NOMO-1 treated with DMSO at 0.1 percent for 48 hours (cell line): ENCODE measurements around the gene ISX.

Source experiments
- DNase-seq: peaks from one replicate; lab custom pipeline; 2025; ENCODE audit not compliant: unreplicated experiment; lab: John Stamatoyannopoulos, UW

ISX gene

GRCh38 chr22:35051791-35052190, 14.2 kb upstream of the ISX start:
- DNase-seq, result no peak

DNA sequence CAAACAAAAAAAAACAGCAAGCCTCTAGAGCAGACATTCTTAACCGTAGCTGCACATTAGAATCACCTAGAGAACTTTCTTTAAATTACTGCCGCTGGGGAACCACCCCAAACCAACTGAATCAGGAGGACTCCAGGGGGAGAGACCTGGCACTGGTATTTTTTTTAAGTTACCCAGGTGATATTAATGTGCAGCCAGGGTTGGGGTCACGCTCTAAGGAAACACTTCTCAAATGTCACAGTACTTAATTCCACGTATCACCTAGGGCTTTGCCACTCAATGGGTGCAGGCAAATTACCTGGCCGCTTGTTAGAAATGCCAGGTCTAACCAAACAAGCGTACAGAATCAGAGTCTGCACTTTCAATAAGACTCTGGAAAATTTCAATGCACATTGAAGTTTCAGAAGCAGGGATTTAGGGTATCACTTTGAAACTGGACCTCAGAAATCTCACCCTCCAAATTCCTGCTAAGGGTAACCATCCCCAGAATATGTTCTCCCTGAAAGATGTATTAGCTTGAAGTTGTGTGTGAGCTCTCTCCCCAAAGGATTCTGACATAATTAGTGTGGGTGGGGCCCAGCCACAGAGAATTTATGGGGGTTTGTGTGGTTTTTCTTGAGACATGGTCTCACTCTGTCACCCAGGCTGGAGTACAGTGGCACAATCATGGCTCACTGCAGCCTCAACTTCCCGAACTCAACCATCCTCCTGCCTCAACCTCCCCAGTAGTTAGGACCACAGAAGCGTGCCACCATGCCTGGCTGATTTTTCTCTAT, 12.7 kb upstream of the ISX start:
- DNase-seq, result no peak

DNA sequence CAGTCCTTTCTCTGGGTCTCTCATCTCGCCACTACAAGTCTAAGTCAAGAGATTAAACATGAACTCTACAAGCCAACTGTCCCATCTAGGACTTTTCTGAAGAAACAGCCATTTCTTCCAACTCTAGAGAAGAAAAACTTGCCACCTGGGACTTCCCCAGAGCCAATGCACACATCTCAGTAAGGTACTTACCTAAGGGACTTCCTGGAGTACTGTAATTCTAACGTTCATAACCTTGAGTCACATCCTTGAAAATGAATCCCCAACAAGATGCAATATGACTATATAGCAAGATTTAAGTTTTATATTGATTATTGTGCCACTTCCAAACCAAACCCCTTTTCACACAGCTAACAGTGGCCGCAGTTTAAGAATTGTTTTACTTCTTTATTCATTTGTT, 11.9 kb upstream of the ISX start:
- no peak for DNase-seq

DNA sequence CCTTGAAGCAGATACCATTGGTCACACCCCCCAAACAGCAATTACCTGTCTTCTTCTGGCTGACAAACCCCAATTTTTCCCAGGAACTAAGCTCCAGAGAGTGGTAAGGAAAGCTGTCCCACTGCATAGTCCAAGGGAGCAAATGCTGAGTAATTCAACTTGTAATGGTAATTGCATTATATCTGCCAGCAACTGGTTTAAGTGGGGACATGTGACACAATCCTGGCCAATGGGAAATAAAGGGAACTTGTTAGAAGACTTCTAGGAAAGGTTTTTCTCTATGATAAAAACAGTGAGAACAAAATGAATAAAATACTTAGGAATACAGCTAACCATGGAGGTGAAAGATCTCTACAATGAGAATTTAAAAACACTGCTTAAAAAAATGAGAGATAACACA, 9.5 kb upstream of the ISX start:
- no peak for DNase-seq

- DNase-seq, result no peak
Measured at GRCh38 chr22:35057155-35057554, 8.8 kb upstream of the ISX start.

DNA sequence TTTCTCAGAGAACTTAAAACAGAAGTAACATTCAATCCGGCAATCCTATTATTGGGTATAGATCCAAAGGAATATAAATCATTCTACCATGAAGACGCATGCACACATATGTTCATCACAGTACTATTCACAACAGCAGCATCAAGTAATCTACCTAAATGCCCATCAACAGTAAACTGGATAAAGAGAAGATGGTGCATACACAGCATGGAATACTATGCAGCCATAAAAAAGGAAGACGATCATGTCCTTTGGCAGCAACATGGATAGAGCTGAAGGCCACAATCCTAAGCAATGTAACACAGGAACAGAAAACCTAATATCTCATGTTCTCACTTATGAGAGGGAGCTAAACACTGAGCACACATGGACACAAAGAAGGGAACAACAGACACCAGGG, 6.3 kb upstream of the ISX start:
- no peak for DNase-seq

GRCh38 chr22:35064664-35065063, 1.3 kb upstream of the ISX start:
- DNase-seq, result peak; percentile 21

DNA sequence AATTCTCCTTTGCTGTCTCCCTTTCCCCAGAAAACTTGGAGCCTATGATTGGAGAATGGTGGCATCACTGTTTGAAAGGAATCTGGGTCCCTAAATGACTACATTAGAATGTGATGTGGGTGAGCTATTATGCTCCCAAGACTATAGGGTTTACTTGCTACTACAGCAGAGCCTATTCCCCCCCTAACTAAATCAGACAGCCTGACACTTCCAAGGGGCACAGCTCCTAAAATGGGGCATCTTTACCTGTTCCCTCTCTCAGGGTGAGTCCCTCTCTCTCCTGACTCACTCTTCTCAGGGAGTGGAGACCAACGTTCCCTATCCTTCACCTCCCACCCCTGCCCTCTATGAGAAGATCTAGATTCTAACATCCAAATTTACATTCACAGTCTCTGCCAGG, 775 bp upstream of the ISX start:
- no peak for DNase-seq

DNA sequence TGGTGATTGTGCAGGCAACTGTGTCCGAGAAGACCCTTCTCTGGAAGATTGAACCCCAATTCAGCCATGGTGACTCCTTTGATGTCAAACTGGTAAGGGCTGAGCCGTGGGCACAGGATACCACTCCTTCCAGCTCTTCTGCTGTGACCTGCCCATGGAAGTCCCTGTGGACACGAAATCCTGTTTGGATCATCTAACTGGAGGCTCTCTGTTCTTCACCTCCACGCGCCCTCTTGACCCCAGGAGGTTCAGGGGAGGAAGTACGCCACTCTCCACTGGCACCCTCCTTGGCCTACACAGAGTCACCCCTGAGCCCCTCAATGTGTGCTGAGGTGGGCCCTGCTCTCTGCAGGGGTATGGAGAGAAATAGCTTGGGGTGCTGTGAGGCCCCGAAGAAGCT, 810 bp downstream of the ISX start:
- DNase-seq, result no peak

DNA sequence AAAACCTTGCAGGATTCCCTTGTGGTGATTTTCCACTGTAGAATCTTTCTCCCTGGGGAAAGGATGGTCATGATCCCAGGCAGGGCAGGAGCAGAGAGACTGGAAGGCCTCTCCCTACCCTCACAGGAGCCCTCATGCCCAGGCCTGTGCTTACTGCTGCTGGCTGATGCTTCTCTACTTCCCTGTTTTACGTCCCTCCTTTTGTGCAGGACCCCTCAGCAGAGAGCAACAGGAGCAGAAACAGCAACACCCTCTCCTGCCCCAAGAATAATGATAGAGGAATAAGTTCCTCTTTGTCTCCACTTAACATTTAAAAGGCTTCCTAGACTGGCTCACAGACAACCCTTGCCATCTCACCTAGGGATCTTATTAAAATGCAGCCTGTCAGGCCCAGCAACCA, 3.6 kb downstream of the ISX start:
- DNase-seq, result peak; percentile 36

GRCh38 chr22:35070451-35071093, 4.6 kb downstream of the ISX start:
- DNase-seq, result no peak

- DNase-seq, result no peak
Measured at GRCh38 chr22:35071784-35072183, 5.8 kb downstream of the ISX start.

GRCh38 chr22:35072925-35073324, 7.0 kb downstream of the ISX start:
- no peak for DNase-seq

GRCh38 chr22:35074583-35074982, 8.6 kb downstream of the ISX start:
- no peak for DNase-seq

DNA sequence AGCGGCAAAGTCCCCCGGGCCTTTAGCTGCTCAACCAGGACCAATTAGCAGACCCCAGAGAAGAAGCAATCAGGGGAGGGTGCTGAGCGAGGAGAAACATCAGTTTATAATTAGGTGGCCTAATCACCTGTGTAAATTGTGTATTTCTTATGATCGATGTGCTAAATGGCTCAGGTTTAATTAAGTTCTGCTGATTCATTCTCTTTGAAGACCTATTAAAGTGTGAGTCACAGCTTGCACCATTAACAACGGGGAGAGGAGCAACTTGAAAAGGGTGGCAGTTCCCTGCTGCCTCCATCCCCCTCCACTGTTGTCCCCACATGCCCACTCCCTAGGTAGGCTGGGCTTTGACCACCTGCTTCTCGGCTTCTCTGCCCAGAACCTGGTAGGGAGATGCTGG, 10.7 kb downstream of the ISX start:
- no peak for DNase-seq

DNA sequence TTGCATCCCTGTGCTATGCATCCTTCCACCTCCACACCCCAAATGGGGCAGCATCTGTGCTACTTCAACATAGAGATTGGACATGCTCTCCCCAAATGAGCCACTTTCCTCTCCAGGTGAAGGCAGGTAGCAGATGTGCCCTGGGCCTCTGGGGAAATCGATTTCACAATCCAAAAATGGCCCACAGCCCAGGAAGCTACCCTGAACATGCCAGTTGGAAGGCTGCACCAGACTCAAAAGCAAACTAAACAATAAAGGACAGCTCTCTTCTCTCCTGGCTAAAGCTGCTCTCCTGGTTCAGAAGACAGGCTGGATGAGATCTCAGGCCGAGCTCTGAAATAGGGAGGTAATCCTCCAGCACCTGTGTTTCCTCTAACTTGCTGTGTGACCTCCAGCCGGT, 19.7 kb downstream of the ISX start:
- DNase-seq, result no peak

DNA sequence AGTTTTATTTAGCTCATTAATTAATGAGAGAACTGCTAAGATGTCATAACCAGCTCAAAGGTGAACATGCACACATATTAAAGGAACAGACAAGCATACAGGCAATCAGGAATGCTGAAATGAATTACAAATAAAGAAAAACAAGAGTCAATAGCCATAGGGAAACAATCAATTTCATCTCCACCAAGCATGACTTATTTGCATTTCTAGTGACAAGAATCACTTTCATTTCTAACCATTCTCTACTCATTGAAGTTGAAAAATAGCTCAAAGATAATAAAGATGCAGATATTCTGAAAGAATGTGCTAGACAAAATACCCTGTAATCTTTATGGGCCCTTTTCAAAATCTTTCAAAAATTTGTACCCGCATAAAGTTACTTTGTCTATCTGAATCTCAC, 23.2 kb downstream of the ISX start:
- no peak for DNase-seq

- DNase-seq, result no peak
Measured at GRCh38 chr22:35092406-35092805, 26.4 kb downstream of the ISX start.

GRCh38 chr22:35098921-35099320, 33.0 kb downstream of the ISX start:
- no peak for DNase-seq

DNA sequence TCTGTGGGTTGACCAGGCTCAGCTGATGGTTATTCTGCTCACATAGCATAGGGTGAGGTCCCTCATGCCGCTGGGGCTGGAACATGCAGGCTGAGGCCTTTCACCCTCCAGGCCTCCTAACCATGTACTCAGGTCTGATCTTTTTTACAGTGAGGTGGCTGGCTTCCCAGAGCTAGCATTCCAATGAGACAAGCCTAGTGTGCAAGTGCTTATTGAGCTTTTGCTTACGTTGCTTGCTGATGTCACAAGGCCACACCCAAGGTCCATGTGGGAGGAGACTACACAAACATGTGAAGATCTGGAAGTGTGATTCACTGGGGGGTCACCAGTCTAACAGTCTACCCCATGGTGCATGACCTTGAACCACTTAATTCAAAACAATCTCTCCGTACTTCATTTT, 33.9 kb downstream of the ISX start:
- DNase-seq, result no peak

DNA sequence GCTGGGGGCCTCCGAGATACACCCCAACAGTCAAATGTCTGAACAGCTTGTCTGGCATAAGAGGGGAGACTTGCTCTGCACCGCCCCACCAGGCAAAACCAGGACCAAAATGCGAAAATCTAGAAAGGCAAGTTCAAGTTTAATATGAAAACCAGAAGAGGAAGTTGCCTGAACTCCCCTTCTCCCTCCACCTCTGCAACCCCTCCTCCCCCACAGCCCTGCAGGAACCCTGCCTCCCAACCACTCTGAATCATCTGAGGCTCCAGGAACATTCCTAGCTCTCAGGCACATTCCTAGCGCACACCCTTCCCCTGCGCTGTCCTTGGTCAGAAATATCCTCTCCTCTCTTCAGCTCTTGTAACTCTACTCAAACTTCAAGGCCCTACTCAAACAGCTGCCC, 36.7 kb downstream of the ISX start:
- peak; percentile 28 for DNase-seq

- DNase-seq, result no peak
Measured at GRCh38 chr22:35103761-35104160, 37.8 kb downstream of the ISX start.

- no peak for DNase-seq
Measured at GRCh38 chr22:35104491-35104890, 38.5 kb downstream of the ISX start.
